PFSK-1 (cell line): Measurements from ENCODE around the gene SLC5A4.

Experiments used
- FOXP2 ChIP-seq: optimal IDR thresholded peaks from 2 replicates; pipeline ENCODE3; 2011; ENCODE audit warnings: borderline replicate concordance, control low read depth, inconsistent platforms; ENCODE audit not compliant: insufficient read depth; ENCODE audit errors: extremely low read length, extremely low read depth
- POLR2AphosphoS5 ChIP-seq: IDR thresholded peaks from 2 replicates; pipeline ENCODE4 v1.6.1; 2012; ENCODE audit warnings: low read depth, mild to moderate bottlenecking, control low read depth, low read length, moderate library complexity
- SIN3A ChIP-seq: IDR thresholded peaks from 2 replicates; pipeline ENCODE4 v1.6.1; 2012; ENCODE audit warnings: mild to moderate bottlenecking, low read length, moderate library complexity, borderline replicate concordance; ENCODE audit not compliant: insufficient read depth
- TAF1 ChIP-seq: IDR thresholded peaks from 2 replicates; pipeline ENCODE4 v1.6.1; 2012; ENCODE audit warnings: low read length, control low read depth, borderline replicate concordance; ENCODE audit not compliant: insufficient read depth
- TF ChIP-seq, protein P1 (sequence below), 2 experiments: IDR thresholded peaks; 2 replicates each; pipeline versions ENCODE4 v1.6.1 to v1.8.0; 2011 to 2012; ENCODE audit warnings: low read depth in 2 of 2, low read length in 2 of 2, control low read depth in 1 of 2, inconsistent platforms in 1 of 2, mild to moderate bottlenecking in 1 of 2, moderate library complexity in 1 of 2; ENCODE audit not compliant: insufficient read depth in 1 of 2

SLC5A4 gene

DNA sequence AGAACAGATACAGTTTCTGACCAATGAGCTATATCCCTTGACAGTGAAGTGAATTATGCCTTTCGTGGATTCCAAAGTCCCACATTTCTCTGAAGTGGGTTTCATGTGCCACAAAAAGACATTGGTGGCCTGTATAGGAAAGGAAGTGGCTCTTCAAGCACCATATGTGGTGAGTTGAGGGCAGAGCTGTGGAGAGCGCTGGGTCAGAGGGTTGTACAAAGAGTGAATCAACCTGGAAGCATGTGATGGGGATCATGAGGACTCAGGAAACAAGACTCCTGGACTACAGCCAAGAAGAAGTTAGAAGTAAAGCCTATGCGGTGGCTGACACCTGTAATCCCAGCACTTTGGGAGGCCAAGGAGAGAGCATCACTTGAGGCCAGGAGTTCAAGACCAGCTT, 579 bp upstream of the SLC5A4 start:
- TF ChIP-seq FOXP2 = no peak
- TF ChIP-seq, protein P1, sequence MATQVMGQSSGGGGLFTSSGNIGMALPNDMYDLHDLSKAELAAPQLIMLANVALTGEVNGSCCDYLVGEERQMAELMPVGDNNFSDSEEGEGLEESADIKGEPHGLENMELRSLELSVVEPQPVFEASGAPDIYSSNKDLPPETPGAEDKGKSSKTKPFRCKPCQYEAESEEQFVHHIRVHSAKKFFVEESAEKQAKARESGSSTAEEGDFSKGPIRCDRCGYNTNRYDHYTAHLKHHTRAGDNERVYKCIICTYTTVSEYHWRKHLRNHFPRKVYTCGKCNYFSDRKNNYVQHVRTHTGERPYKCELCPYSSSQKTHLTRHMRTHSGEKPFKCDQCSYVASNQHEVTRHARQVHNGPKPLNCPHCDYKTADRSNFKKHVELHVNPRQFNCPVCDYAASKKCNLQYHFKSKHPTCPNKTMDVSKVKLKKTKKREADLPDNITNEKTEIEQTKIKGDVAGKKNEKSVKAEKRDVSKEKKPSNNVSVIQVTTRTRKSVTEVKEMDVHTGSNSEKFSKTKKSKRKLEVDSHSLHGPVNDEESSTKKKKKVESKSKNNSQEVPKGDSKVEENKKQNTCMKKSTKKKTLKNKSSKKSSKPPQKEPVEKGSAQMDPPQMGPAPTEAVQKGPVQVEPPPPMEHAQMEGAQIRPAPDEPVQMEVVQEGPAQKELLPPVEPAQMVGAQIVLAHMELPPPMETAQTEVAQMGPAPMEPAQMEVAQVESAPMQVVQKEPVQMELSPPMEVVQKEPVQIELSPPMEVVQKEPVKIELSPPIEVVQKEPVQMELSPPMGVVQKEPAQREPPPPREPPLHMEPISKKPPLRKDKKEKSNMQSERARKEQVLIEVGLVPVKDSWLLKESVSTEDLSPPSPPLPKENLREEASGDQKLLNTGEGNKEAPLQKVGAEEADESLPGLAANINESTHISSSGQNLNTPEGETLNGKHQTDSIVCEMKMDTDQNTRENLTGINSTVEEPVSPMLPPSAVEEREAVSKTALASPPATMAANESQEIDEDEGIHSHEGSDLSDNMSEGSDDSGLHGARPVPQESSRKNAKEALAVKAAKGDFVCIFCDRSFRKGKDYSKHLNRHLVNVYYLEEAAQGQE (IDR thresholded peaks at IDR 0.05; ENCODE audit: insufficient read depth in 1 of 2, low read depth in 2 of 2, low read length in 2 of 2) = no peak
- TF ChIP-seq POLR2AphosphoS5 = no peak
- TF ChIP-seq TAF1 = no peak
- no peak for TF ChIP-seq SIN3A

DNA sequence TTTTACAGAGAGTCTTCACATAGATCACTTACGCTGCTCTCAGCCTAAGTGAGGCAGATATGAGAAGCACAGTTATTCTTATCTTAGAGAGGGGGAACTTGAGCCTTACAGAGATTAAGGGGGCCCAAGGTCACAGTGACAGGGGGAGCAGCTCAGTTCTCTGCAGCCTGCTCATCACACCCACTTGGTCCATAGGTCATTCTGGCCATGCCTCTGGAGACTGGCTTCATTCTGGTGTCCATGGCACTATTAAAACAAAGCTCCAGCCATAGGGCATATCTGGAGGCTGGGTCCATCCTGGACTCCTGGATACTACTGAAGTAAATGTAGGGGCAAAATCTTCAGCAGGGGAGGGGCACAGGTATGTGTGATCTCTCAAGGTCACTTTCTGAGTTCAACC, 5.9 kb downstream of the SLC5A4 start:
- no peak for TF ChIP-seq SIN3A
- no peak for TF ChIP-seq POLR2AphosphoS5
- no peak for TF ChIP-seq FOXP2
- no peak for TF ChIP-seq TAF1
- TF ChIP-seq, protein P1 (IDR thresholded peaks at IDR 0.05; ENCODE audit: insufficient read depth in 1 of 2, low read depth in 2 of 2, low read length in 2 of 2) = no peak

DNA sequence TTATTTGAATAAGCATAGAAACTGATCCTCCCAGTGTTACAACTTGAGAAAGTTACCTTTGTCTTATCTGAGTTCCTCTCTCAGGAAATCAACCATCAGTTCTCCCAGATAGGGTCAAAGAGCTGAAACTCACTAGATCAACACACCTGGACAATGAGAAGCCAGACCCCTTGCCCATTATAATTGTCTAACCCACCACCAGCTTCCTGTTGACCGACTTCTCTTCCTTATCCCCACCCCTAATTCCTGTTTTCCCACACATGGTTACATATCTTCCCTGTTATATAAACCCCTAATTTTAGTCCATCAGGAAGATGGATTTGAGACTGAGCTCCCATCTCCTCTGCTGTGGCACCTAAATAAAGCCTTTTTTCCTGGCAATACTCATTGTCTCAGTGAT, 6.9 kb downstream of the SLC5A4 start:
- no peak for TF ChIP-seq POLR2AphosphoS5
- no peak for TF ChIP-seq FOXP2
- TF ChIP-seq SIN3A = no peak
- TF ChIP-seq TAF1 = no peak
- TF ChIP-seq, protein P1 (IDR thresholded peaks at IDR 0.05; ENCODE audit: insufficient read depth in 1 of 2, low read depth in 2 of 2, low read length in 2 of 2) = no peak

DNA sequence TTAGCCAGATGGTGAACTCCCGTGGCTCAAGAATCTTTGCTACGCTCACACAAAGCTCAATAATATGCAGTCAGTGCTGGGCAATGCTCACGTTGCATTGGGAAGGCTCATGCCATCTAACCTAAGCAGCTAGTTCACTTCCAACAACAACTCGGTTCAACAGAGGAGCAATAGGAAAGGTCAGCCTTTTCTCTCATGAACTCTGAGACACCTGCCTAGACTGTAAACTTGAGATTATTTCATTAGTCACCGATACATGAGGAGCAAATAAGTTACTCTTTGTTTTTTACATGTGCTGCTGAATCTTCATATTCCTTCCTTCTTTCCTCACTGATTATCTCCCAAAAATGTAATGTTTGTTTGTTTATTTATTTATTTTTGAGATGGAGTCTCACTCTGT, 9.0 kb downstream of the SLC5A4 start:
- no peak for TF ChIP-seq TAF1

DNA sequence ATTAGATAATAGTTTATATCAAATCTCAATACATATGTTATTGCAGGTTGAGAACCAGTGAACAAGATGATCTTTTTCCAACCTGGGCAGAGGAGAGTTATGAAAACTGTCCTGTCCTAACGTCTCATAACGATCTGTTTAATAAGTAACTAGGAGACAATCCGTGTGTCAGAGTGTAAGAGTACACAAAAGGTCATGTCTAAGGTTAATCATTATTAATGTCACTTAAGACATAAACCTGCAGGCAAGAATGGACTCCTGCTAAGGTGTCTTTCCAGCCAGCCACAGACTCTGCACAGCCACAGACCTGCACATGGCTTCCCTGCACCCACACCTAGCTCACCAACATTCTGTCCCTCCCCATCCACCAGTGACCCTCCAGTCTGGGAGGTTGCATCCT, 10.1 kb downstream of the SLC5A4 start:
- TF ChIP-seq TAF1 (no peak), FOXP2 (no peak), SIN3A (no peak), POLR2AphosphoS5 (no peak)
- TF ChIP-seq, protein P1 (IDR thresholded peaks at IDR 0.05; ENCODE audit: insufficient read depth in 1 of 2, low read depth in 2 of 2, low read length in 2 of 2) = no peak

DNA sequence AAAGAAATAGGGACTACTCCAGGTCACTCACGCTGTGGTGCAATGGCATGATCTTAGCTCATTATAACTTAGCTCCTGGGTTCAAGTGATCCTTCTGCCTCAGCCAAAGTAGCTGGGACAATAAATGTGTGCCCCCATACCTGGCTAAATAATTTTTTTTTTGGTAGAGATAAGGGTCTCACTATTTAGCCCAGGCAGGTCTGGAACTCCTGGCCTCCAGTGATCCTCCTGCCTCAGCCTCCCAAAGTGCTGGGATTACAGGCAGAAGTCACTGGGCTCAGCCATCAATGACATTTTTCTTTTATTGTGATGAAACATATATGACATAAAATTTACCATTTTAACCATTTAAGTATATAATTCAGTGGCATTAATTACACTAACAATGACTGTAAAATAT, 10.6 kb downstream of the SLC5A4 start:
- TF ChIP-seq FOXP2 = no peak
- no peak for TF ChIP-seq POLR2AphosphoS5
- no peak for TF ChIP-seq SIN3A
- TF ChIP-seq, protein P1 (IDR thresholded peaks at IDR 0.05; ENCODE audit: insufficient read depth in 1 of 2, low read depth in 2 of 2, low read length in 2 of 2) = no peak
- TF ChIP-seq TAF1 = no peak
